Ishikawa (cell line): Measurements from ENCODE around the gene PAIP2.

Source experiments
- CEBPB ChIP-seq: IDR thresholded peaks from 2 replicates; pipeline ENCODE4 v1.6.1; 2012
- CREB1 ChIP-seq: IDR thresholded peaks from 2 replicates; pipeline ENCODE4 v1.6.1; 2012; ENCODE audit warnings: low read depth
- EGR1 ChIP-seq: IDR thresholded peaks from 2 replicates; pipeline ENCODE4 v1.6.1; 2012
- EP300 ChIP-seq: IDR thresholded peaks from 2 replicates; pipeline ENCODE4 v1.6.1; 2012; ENCODE audit warnings: borderline replicate concordance
- FOXM1 ChIP-seq: IDR thresholded peaks from 2 replicates; pipeline ENCODE4 v1.6.1; 2012; ENCODE audit warnings: low read depth, borderline replicate concordance
- NFIC ChIP-seq: IDR thresholded peaks from 2 replicates; pipeline ENCODE4 v1.6.1; 2012
- RAD21 ChIP-seq: IDR thresholded peaks from 2 replicates; pipeline ENCODE4 v1.6.1; 2012; ENCODE audit warnings: low read depth
- TAF1 ChIP-seq: IDR thresholded peaks from 2 replicates; pipeline ENCODE4 v1.6.1; 2012; ENCODE audit warnings: low read depth, mild to moderate bottlenecking
- TCF12 ChIP-seq: IDR thresholded peaks from 2 replicates; pipeline ENCODE4 v1.6.1; 2012; ENCODE audit warnings: low read depth
- TEAD4 ChIP-seq: IDR thresholded peaks from 2 replicates; pipeline ENCODE4 v1.6.1; 2012
- YY1 ChIP-seq: IDR thresholded peaks from 2 replicates; pipeline ENCODE4 v1.6.1; 2012; ENCODE audit warnings: low read depth
- ZBTB7A ChIP-seq: IDR thresholded peaks from 2 replicates; pipeline ENCODE4 v1.6.1; 2012; ENCODE audit warnings: low read depth
- TF ChIP-seq, protein P1 (sequence below): IDR thresholded peaks from 2 replicates; pipeline ENCODE4 v1.6.1; 2012
- TF ChIP-seq, protein P2 (sequence below): IDR thresholded peaks from 2 replicates; pipeline ENCODE4 v1.6.1; 2012
- TF ChIP-seq, protein P3 (sequence below): IDR thresholded peaks from 2 replicates; pipeline ENCODE4 v1.6.1; 2012; ENCODE audit warnings: low read depth, mild to moderate bottlenecking

The PAIP2 gene

DNA sequence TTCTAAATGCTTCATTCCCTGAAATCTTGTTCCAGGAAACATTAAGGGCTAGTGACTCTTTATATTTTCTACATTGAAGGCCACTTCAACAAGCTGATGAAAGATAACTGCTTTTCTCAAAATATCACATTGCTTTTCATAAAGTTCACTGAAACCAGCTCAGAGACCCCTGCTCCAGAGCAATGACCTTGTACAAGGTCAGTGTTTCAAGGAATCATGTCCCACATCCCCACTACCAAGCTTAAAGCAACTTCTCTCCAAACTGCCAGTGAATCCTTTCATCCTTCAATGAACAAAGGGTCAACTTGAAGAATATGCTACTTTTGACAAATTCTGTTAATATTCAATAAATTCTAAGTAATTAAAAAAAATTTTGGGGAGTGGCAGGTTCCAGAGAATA, 74.2 kb downstream of the PAIP2 start:
- TF ChIP-seq ZBTB7A (no peak), TEAD4 (no peak), TCF12 (no peak), NFIC (no peak), CREB1 (no peak), EGR1 (no peak)
- TF ChIP-seq, protein P1, sequence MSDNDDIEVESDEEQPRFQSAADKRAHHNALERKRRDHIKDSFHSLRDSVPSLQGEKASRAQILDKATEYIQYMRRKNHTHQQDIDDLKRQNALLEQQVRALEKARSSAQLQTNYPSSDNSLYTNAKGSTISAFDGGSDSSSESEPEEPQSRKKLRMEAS, result no peak
- TF ChIP-seq, protein P2, sequence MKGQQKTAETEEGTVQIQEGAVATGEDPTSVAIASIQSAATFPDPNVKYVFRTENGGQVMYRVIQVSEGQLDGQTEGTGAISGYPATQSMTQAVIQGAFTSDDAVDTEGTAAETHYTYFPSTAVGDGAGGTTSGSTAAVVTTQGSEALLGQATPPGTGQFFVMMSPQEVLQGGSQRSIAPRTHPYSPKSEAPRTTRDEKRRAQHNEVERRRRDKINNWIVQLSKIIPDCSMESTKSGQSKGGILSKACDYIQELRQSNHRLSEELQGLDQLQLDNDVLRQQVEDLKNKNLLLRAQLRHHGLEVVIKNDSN, result no peak

DNA sequence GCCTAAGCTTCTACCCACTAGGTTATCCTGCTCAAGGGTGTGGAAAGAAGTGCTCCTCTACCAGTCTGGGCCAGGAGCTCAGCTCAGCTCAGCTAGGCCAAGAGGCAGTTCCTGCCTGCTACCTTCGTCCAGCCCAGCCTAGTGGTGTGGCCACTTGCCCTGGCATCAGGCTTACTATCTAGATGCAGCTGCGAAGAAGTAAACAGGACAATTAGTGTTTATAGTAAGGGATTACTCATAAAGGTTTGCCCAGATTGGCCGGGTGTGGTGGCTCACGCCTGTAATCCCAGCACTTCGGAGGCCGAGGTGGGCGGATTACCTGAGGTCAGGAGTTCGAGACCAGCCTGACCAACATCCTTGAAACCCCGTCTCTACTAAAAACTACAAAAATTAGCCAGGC, 75.0 kb downstream of the PAIP2 start:
- no peak for TF ChIP-seq RAD21
- TF ChIP-seq NFIC, result no peak
- TF ChIP-seq TAF1, result no peak
- no peak for TF ChIP-seq FOXM1
- TF ChIP-seq CREB1, result no peak
- TF ChIP-seq CEBPB, result no peak
- TF ChIP-seq EP300, result no peak
- TF ChIP-seq, protein P3, sequence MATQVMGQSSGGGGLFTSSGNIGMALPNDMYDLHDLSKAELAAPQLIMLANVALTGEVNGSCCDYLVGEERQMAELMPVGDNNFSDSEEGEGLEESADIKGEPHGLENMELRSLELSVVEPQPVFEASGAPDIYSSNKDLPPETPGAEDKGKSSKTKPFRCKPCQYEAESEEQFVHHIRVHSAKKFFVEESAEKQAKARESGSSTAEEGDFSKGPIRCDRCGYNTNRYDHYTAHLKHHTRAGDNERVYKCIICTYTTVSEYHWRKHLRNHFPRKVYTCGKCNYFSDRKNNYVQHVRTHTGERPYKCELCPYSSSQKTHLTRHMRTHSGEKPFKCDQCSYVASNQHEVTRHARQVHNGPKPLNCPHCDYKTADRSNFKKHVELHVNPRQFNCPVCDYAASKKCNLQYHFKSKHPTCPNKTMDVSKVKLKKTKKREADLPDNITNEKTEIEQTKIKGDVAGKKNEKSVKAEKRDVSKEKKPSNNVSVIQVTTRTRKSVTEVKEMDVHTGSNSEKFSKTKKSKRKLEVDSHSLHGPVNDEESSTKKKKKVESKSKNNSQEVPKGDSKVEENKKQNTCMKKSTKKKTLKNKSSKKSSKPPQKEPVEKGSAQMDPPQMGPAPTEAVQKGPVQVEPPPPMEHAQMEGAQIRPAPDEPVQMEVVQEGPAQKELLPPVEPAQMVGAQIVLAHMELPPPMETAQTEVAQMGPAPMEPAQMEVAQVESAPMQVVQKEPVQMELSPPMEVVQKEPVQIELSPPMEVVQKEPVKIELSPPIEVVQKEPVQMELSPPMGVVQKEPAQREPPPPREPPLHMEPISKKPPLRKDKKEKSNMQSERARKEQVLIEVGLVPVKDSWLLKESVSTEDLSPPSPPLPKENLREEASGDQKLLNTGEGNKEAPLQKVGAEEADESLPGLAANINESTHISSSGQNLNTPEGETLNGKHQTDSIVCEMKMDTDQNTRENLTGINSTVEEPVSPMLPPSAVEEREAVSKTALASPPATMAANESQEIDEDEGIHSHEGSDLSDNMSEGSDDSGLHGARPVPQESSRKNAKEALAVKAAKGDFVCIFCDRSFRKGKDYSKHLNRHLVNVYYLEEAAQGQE, result no peak
- no peak for TF ChIP-seq TCF12
- no peak for TF ChIP-seq ZBTB7A
- no peak for TF ChIP-seq EGR1
- no peak for TF ChIP-seq TEAD4
- no peak for TF ChIP-seq YY1

DNA sequence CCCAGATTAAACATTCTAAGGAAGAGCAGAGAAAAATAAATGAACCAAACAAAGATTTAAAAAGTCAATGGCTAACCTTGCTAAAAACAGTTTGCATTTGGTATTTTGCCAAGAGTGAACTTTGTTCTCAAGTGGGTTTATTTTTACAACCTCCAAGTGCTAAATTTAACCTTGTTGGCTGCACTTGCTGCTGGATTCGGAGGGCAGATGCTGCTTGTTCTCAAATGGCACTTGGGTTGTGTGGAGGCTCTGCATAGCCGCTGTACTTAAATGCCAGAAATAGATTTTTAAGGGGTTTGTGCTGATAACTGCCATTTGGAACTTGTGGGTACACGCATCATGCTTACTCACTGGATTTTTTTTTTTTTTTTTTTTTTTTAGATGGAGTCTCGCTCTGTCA, 75.6 kb downstream of the PAIP2 start:
- no peak for TF ChIP-seq NFIC
- no peak for TF ChIP-seq EGR1
- TF ChIP-seq, protein P2, result no peak
- no peak for TF ChIP-seq CREB1
- no peak for TF ChIP-seq FOXM1
- TF ChIP-seq ZBTB7A, result no peak
- TF ChIP-seq, protein P1, result no peak
- TF ChIP-seq TEAD4, result no peak
- TF ChIP-seq RAD21, result no peak

DNA sequence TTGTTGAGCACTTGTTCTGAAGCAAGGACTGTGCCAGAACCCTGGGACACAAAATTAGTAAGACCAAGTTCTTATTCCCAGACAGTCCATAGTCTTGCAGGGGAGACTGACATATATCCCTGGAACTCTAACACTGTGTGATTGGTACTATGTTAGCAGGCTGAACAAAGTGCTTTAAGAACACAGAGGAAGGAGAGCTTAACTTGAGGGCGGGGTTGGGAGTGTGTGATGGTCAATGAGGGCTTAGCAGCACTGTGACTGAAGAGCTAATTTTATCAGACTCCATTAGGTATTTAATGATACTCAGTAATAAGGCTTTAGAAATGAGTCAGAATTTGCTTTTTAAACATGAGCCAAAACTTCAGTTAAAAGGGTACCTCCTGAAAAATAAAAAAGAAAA, 77.1 kb downstream of the PAIP2 start:
- TF ChIP-seq, protein P3, result no peak
- TF ChIP-seq TAF1 (no peak), EP300 (no peak)
